Activated CD8-positive, alpha-beta memory T cell treated with anti-CD3 and anti-CD28 coated beads for 36 hours (primary cell): ENCODE results near the gene KDM4E. TPM values are rescaled to one million over a fixed set of nuclear protein-coding genes. Genes with fewer than 3 reads are reported as not detected.
"Not testable (repeated sequence)": the region's sequence is repeated elsewhere in the genome, so short reads cannot be mapped to it uniquely, and the experiment has no call there.

Experiments
- CTCF ChIA-PET: fragments of 350-600 bp; sonication (Branson Sonifier 250); formaldehyde crosslinking; loops from one replicate; lab custom pipeline; 2021; ENCODE audit warnings: antibody characterized with exemption; lab: Charles Lee
- POLR2A ChIA-PET: fragments of 350-600 bp; sonication (Branson Sonifier 250); formaldehyde crosslinking; loops from one replicate; lab custom pipeline; 2021; ENCODE audit warnings: antibody characterized with exemption; lab: Charles Lee
- total RNA-seq, 2 experiments: library from RNA; stranded (reverse); gene quantifications; one replicate each; pipeline ENCODE4 v1.2.3, GENCODE V29; 2021

Gene KDM4E
- total RNA-seq, 2 experiments from 2014 or later, result not detected

DNA sequence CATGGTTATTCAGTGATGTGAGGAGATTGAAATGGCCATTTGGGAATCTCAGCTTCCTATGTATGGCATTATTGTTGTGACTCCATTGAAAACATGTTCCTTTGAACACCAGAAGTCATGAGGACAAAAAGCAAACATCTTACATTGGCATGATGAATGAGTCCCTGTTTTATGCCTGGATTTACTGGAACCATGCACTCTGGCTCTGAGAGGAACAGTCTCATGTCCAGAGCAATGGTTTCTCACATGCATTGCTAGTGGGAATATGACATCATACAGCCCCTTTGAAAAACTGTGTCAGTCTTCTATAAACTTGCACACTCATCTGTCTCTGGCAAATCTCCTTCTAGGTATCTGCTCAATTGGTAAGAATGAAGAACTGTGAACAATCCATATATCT lies 20.8 kb downstream of the KDM4E start:
- CTCF ChIA-PET, result no interaction called here
- POLR2A ChIA-PET, result no interaction called here

DNA sequence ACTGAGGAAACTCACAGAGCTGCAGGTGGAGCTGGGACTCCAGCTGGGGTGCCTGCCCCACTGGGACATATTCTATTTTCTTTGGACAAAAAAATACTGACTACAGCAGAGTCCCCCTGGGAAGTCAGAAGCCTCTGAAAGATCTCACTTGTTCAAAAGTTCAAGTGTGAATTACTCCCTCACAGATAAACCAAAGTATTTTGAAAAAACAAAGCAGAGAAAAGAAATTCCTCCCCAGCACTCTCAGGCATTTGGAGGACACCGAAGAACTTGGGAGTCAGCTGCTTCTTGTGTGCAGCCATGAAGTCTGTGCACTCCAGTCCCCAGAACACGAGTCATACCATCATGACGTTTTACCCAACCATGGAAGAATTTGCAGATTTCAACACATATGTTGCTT lies 24.1 kb downstream of the KDM4E start, which contains the start of gene KDM4F:
KDM4F (plus strand) TSS at position 301 of the 400 bp plus-strand sequence.
- POLR2A ChIA-PET, CTCF ChIA-PET: not testable (repeated sequence)

DNA sequence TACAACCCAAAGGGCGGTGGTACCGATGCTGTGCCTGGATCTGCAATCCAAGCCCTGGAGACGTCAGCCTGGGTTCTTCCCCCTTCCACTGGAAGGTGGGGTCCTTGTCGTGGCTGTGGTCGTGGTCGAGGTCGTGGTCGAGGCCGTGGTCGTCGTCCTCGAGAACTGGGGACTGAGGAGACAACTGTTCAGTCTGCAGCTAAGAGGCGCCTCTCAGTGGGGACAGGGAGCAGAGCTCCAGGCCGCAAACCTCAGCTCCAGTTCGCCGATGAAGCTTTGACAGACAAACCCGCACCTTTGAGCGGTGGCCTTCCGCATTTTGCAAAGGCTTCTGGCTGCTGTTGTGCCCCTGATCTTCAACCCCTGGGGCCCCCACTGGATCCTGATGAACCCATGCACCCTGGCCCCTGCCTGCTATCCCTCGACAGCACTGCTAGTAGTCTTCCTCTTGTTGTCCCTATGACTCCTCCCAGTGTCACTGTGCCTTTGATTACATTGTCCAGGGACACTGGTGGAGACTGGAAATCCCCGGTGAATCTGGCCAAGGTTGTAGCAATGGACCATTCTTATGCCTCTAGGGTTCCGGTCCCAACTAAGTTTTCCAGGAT lies 25.6 kb downstream of the KDM4E start:
- CTCF ChIA-PET, result no interaction called here

DNA sequence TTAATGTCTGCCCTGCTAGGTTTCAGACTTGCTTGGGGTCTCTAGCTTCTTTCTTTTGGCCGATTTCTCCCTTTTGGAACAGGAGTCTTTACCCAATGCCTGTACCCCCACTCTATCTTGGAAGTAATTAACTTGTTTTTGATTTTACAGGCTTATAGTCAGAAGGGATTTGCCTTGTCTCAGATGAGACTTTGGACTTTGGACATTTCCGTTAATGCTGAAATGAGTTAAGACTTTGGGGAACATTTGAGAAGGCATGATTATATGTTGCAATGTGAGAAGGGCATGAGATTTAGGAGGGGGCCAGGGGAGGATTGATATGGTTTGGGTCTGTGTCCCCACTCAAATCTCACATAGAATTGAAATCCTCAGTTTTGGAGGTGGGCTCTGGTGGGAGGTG lies 29.3 kb downstream of the KDM4E start:
- POLR2A ChIA-PET, result no interaction called here
- CTCF ChIA-PET, result no interaction called here

More for the DNA sequence above, 25.6 kb downstream of the KDM4E start:
- POLR2A ChIA-PET, result no interaction called here

DNA sequence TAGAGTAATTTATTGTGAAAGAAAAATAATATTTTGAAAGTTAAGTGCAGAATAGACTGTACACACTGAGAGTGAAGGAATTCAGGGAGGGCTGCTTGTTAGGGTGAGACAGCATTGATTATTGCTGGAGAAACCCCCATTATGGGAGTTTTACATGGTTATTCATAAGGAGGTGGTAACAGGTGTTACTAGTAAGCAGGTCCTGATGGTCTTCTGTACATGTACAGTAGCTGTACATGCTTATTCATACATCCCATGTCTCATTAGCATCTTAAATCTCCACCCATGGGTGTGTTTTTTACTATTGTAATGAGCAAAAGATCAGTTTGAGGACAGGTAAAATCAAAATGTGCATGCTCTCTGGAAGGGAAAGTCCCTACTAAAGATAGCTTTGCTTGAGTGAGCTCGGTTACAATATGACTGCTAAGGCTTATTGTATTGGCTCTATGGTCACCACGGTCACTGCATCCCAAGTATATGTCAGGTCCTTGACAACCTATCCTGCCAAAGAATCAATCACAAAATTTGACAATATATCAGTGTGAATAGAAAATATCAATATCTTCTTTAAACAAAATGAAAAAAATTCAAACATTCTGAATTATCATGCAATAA lies 30.3 kb downstream of the KDM4E start:
- CTCF ChIA-PET, result no interaction called here
- POLR2A ChIA-PET, result no interaction called here

DNA sequence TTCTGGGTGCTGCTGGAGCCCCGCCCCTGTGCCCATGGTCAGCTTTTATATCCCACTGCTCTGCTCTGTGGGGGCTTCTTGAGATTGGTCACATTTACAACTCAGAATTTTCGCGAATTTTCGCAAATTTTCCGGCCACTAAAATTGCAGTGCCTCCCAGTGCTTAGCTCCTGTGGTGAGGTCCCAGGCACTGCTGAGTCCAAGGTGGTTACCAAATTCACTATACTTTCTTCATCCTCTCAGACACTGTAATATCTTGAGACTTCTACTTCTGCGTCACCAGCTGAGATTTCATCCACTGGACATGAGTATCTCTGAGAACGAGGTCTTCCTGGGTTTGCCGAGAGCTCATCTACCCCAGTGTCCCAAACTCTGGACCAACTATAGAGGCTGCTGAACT lies 32.9 kb downstream of the KDM4E start:
- ChIA-PET CTCF (interaction anchor here (1.1 kb wide), 1 partner anchor 12 kb away, joined by 3 read pairs; no protein-coding TSS in a partner anchor), POLR2A (no interaction called here)

DNA sequence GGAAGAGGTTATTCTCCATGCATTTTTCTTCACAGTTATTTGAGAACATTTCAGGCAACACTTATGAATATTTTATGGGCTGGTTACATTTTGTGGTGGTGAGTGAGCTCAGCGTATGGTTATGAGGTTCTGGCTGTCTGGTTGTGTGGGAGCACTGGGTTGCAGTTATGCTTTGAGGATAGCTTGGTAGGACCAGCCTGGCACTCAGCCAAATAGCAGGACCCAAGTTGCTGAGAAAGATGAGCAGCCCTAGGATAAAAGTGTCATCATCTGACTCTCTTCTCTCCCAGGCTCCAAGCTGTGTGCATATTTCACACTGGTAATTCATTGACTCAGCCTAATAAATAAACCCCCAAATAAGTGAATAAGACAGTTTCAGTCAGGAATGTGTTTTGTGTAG lies 33.6 kb downstream of the KDM4E start:
- POLR2A ChIA-PET, result no interaction called here
- CTCF ChIA-PET, result interaction anchor here (1.1 kb wide), 1 partner anchor 11 kb away, joined by 3 read pairs; no protein-coding TSS in a partner anchor

DNA sequence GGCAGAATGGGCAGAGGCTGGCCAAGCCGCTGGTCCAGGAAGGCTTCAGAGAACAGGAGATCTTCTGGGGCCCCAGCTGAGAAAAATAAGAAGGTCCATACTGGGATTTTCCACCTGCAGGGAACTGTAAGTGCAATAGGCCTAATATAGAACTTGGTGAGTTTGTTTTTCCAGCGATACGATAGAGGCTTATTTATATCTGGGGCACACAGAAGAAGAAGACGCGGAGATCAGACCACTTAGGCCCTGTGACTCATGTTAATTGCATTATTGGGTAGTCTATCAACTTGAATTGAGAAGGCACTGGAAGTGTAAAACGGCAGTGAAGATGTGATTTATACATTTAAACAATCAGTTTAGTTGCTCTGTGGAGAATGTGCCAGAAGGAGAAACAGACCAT lies 34.0 kb downstream of the KDM4E start:
- ChIA-PET CTCF (interaction anchor here (1.1 kb wide), 1 partner anchor 11 kb away, joined by 3 read pairs; no protein-coding TSS in a partner anchor), POLR2A (no interaction called here)

DNA sequence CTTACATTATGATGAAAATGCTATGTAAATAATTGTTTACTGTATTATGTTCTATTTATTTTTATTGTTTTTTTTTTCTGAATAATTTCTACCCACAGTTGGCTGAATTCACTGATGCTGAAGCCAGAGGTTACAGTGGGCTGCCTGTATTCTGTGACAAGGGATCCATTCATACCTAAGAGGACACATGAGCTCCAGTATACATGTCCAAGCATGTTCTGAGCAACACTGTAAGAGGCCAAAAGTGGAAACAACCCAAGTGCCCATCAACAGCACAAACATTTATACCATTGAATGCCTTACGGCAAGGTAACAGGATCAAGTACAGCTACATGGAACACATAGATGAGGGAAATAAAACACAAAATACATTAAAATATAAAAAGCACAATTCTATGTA lies 40.3 kb downstream of the KDM4E start:
- POLR2A ChIA-PET, result no interaction called here
- CTCF ChIA-PET, result no interaction called here

DNA sequence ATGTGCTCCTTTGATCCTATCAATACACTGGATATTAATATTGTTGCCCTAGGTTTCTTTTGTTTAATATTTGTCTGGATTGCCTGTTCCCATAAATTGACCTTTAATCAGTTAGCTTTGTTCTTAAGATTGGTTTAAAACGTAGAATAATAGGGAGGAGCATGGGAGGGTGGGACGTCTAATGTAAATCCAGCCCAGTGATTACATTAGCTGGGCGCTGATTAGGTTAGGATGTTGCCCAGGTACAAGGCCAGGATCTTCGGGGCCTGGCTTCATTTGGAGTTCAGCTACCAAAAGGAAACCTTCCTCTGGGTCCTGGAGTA lies 41.6 kb downstream of the KDM4E start, which contains the start of gene SRSF8:
SRSF8 (plus strand) TSS at position 204 of the 323 bp plus-strand sequence. CDS start 308 bp downstream, outside the sequence.
- ChIA-PET POLR2A (interaction anchor here (0.6 to 3.9 kb wide), 6 partner anchors 24 to 1326 kb away, joined by 3 to 36 read pairs (median 10); partner anchors contain the start of genes ENDOD1 and JRKL), CTCF (interaction anchor here (0.6 to 4.7 kb wide), 10 partner anchors 10 to 1301 kb away, joined by 3 to 26 read pairs (median 6); partner anchors contain the start of genes CWC15 and KDM4D)

DNA sequence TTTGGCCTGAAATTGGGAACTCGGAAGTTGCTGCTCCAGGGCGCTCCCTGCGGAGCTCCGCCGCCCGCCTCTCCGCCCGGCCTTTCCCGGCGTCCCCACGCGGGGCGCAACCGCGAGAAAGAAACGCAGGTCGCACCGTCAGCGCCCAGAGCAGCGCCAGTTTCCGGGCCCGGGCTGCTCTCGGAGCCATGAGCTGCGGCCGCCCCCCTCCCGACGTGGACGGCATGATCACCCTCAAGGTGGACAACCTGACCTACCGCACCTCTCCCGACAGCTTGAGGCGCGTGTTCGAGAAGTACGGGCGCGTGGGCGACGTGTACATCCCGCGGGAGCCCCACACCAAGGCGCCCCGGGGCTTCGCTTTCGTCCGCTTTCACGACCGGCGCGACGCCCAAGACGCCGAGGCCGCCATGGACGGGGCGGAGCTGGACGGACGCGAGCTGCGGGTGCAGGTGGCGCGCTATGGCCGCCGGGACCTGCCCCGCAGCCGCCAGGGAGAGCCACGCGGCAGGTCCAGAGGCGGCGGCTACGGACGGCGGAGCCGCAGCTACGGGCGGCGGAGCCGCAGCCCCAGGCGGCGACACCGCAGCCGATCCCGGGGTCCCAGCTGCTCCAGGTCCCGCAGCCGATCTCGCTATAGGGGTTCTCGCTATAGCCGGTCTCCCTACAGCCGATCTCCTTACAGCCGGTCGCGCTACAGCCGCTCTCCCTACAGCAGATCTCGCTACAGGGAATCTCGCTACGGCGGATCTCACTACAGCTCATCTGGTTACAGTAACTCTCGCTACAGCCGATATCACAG lies 42.2 kb downstream of the KDM4E start:
- POLR2A ChIA-PET, result interaction anchor here (0.6 to 3.9 kb wide), 10 partner anchors 17 to 1327 kb away, joined by 3 to 36 read pairs (median 7); partner anchors contain the start of genes CEP57, CWC15, ENDOD1 and FAM76B

DNA sequence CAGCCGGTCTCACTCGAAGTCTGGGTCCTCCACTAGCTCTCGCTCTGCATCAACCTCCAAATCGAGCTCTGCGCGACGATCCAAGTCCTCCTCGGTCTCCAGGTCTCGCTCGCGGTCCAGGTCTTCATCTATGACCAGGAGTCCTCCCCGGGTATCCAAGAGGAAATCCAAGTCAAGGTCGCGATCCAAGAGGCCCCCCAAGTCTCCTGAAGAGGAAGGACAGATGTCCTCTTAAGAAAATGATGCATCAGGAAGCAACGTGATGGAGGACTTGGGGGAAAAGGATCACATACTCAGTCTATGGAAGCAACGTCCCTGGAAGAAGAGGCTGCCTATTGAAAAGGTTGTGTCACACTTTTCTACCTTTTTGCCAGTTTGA lies 42.8 kb downstream of the KDM4E start:
- CTCF ChIA-PET, result interaction anchor here (0.8 to 4.7 kb wide), 11 partner anchors 8 to 638 kb away, joined by 3 to 26 read pairs (median 5); partner anchors contain the start of genes CWC15 and KDM4D
- POLR2A ChIA-PET, result interaction anchor here (1.0 to 3.9 kb wide), 7 partner anchors 17 to 722 kb away, joined by 3 to 36 read pairs (median 9); partner anchors contain the start of genes CEP57, CWC15, ENDOD1 and FAM76B

More for the DNA sequence above, 42.2 kb downstream of the KDM4E start:
- CTCF ChIA-PET, result interaction anchor here (0.6 to 4.7 kb wide), 15 partner anchors 9 to 1301 kb away, joined by 3 to 26 read pairs (median 5); partner anchors contain the start of genes CWC15 and KDM4D

DNA sequence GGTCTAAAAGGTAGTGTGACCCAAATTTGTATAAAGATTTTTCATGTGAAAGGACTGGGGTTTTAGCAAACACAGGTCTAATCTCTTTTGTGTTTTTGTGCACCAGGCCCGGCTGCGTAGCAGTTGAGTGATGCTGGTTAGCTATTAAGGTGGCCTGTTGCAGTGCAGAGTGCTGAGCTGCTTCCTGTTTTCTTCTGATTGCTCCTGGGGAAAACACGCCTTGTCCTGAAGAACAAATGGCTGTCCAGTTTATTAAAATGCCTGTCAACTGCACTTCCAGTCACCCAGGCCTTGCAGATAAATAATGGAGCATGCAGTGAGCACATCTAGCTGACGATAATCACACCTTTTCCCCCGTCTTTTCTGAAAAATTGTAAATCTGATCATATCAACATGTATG lies 43.5 kb downstream of the KDM4E start:
- ChIA-PET POLR2A (interaction anchor here (2.8 to 3.9 kb wide), 2 partner anchors 22 to 721 kb away, joined by 14 to 36 read pairs; partner anchors contain the start of genes CEP57, ENDOD1 and FAM76B), CTCF (interaction anchor here (1.0 to 4.7 kb wide), 5 partner anchors 16 to 83 kb away, joined by 3 to 26 read pairs (median 6); no protein-coding TSS in a partner anchor)

DNA sequence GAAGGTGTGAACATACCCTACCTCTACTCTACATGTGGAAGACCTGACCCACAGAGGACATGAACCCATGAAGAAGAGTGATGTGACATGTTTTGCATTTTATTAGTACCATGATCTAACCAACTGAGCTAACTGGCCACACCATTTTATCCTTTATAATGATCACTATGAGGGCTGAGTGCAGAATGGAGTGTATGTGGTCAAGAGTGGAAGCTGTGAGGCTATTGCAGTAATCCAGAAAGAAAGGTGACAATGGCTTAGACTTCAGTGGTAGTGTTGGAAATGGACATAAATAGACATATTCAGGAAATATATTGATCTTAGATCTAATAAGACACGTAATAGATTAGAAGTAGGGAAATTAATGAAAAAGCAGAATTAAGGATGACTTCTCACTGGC lies 45.4 kb downstream of the KDM4E start:
- CTCF ChIA-PET, result interaction anchor here (0.5 to 4.7 kb wide), 13 partner anchors 12 to 750 kb away, joined by 3 to 26 read pairs (median 4); no protein-coding TSS in a partner anchor
- POLR2A ChIA-PET, result interaction anchor here (0.7 to 1.0 kb wide), 2 partner anchors 19 to 21 kb away, joined by 4 to 6 read pairs; partner anchors contain the start of gene ENDOD1

DNA sequence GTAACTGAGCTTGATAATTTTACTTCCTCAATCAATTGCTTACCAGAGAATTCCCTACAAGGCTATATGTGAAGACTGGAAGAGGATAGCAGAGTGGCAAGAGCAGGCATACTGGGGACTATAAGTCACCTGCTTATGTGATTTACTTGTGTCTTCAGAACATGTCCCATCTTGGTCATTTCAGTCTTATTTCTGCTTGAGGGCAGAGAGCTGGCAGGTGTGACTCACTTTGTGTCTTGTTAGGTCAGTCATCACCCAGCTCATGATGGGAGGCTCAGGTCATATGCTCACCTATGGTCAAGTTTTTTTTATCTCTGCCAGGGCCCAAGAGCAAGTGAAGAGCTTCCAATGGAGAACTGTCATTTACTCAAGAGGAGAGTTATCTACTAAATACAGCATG lies 47.9 kb downstream of the KDM4E start:
- ChIA-PET POLR2A (interaction anchor here (1.1 kb wide), 1 partner anchor 12 kb away, joined by 3 read pairs; no protein-coding TSS in a partner anchor), CTCF (interaction anchor here (1.7 kb wide), 2 partner anchors 11 to 78 kb away, joined by 5 read pairs; no protein-coding TSS in a partner anchor)

DNA sequence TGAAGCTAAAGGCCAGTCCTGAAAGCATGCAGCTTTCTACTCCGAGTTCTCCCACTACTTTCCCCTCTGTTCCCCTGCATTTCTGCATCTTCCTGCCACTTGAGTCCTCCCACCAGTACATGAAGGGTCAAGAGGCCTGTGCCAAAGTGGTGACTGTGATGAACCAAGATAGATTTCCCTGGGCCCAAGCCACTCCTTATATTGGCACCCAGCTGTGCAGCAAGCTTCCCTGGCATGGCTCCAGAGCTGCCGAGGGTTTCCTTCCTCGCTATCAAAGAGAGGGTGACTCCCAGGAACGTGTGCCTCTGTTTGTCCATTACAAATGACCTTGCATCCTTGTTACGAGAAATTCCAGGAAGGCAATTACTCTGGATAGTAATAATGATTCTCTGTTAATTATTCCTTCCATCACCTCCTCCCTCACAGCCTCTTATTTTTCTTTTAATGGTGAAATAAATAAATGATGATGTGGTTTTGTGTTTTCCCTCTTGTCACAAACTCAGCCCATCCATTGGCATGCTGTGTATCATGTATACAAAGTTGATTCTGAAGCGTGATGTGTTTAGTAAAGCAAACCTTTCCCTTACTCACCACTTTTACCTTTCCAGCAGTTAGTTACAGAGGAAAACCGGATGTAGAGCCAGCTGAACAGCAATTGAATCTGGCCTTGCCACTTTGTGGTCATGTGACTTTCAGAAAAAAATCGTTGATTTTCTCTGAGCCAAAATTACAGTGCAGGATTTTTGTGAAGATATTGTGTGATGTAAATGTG lies 49.9 kb downstream of the KDM4E start:
- ChIA-PET POLR2A (no interaction called here), CTCF (interaction anchor here (1.9 kb wide), 1 partner anchor 9 kb away, joined by 5 read pairs; no protein-coding TSS in a partner anchor)

DNA sequence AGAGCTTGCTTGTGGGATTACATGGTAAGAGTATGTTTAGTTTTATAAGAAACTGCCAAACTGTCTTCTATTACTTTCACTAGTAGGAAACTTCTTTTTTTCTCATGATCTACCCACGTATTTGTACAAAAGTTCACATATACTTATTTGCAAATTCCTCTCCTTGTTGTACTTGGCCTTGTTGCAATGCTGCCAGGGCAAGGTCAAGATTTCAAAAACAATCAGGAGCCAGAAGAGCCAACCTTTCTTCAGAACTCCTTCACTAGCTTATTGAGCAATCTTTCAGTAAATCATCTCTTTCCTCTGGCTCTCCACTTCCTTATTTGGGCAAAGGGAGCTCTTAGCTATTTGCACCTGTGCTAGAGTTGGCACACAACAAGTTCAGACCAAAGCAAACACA lies 51.4 kb downstream of the KDM4E start:
- POLR2A ChIA-PET, result no interaction called here

DNA sequence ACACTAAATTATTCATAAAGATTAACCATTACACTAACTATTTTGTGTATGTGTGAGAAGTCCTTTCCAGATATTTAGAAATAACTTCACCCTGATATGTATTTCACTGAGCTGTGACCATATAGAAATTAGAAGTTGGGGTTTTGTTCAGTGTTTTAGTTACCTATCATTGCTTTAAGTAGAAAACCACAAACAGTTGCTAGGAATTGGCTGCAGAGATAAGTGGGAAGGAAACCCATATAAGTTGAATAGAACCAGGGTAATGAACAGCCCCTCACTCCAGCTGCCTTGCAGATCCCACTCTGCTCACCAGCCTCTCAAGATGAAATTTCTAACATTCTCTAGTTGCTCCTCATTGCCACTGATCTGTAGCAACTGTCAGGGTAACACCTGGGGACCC lies 51.9 kb downstream of the KDM4E start:
- POLR2A ChIA-PET, result no interaction called here
- CTCF ChIA-PET, result interaction anchor here (1.0 to 1.5 kb wide), 3 partner anchors 10 to 76 kb away, joined by 3 to 5 read pairs (median 4); partner anchors contain the start of gene SRSF8

More for the DNA sequence above, 51.4 kb downstream of the KDM4E start:
- CTCF ChIA-PET, result interaction anchor here (1.0 to 1.9 kb wide), 4 partner anchors 8 to 77 kb away, joined by 3 to 5 read pairs (median 4); partner anchors contain the start of gene SRSF8
